NCI-H187 treated with DMSO at 0.1 percent for 48 hours (cell line): Measurements from ENCODE around the gene WNK2.

ENCODE experiments used
- DNase-seq: peaks from one replicate; lab custom pipeline; 2025; lab: John Stamatoyannopoulos, UW

WNK2 gene

DNA sequence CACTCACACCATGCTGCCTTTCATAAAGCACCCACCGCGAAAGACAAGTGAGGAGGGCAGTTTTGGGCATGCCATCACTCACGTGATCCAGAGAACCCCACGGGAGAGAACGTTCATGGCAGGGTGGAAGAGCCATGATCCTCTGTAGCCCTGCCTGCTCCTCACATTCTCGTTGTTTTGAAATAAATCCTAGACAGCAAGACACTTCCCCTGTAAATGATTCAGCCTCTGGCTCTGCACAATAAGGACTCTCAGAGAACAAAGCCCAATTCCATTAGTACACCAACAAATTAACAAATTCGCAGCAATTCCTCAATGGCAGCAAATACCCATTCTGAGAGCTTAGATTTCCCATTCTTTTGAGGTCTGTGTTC lies 71.5 kb downstream of the WNK2 start:
- no peak for DNase-seq

- DNase-seq: no peak
Measured at GRCh38 chr9:93255994-93256877, 72.3 kb downstream of the WNK2 start.

DNA sequence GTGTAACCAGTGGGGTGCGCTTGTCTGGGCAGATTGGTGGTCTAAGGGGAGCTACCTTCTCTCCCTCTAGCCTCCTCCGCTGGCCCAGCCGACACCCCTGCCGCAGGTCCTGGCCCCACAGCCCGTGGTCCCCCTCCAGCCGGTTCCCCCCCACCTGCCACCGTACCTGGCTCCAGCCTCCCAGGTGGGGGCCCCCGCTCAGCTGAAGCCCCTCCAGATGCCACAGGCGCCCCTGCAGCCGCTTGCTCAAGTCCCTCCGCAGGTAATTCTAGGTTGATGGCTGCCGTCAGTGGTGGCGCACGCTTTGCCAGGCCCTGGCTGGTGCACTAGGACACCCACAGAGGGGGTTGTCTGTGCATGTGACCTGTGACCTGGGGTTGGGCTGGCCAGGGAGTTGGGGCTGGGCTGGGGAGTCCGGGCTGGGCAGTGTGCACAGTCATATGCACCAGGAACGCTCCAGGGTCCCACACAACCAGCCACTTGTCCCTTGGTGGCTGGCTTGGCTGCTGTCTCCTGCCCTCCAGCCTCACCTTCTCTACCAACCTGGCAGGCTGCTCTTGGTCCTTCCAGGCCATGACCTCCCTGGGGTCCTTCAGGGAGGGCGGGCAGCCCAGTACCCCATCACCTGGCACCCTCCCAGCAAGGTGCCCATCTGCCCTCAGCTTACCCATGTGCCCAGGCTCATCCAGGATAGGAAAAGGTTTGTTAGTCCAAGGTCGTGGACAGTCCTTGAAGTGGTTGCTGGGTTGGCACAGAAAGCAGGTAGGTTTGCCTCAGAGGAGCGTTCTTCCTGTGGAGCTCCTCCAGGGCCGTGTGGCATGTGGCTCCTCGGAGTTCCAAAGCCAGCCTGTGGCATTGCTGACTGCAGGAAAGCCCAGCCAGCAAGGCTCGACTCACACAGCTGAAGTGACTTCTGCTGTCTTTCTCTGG lies 73.2 kb downstream of the WNK2 start:
- no peak for DNase-seq

DNA sequence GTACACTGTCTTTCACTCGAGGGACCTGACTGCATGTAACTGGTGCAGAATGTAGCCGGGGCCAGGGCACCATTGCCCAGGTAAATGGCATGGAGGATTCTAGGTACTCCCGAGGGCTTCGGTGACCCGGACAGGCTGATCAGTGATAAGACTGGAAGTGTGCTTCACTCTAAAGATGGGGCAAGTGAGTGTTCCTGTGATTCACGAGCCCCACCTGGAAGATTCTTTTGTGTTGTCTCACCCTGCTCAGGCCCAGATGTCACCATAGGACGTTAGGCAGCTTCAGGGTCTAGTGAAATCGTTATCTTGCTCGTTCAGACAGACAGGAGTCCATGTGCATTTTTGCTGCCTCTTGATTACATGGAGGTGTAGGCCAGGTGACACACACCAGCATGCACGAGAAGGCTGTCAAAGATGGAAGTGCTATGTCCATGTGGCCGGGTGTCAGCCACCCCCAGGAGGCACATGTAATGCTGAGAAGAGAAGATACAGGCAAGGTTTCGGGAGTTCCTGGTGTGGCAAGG lies 73.9 kb downstream of the WNK2 start:
- DNase-seq: no peak

GRCh38 chr9:93258419-93258817 lies 74.5 kb downstream of the WNK2 start:
- DNase-seq: no peak

- DNase-seq: no peak
Measured at GRCh38 chr9:93258818-93259489, 75.0 kb downstream of the WNK2 start.

GRCh38 chr9:93259490-93260262 lies 75.7 kb downstream of the WNK2 start:
- no peak for DNase-seq

DNA sequence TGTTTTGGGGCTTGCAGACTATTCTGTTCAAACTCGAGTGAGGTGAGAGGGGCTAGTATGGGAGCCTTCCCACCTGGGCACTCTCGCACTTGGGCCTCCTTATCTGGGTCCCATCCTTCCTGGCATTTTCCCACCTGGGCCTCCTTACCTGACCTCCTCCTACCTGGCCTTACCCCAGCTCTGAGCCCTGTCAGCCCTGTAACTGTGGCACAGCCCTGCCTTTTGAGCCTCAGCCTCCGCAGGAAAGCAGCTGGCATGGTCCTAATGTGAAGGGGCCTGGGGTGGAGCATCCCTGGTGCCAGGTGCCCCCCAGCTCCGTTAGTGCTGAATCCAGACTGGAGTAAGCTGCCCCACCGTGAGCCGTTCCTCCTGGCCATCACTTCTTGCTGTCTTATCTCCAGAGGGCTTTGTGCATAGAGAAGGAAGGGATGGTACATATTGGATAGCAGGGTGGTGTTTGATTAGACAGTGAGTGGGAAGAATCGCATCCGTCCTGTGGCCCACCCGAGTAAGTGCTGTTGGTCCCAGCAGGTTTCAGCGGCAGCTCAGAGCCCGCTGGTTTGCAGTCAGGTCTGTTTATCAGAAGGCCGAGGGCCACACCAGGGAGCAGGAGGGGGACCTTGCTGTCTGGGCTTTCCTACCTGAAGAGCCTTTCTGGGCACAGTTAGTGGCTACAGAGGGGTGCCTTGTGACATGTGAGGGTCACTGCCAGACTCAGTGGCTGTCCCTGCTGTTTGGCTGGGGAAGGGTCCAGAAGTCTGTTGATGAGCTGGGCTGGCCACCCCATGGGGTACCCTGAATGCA lies 76.5 kb downstream of the WNK2 start:
- DNase-seq: no peak

DNA sequence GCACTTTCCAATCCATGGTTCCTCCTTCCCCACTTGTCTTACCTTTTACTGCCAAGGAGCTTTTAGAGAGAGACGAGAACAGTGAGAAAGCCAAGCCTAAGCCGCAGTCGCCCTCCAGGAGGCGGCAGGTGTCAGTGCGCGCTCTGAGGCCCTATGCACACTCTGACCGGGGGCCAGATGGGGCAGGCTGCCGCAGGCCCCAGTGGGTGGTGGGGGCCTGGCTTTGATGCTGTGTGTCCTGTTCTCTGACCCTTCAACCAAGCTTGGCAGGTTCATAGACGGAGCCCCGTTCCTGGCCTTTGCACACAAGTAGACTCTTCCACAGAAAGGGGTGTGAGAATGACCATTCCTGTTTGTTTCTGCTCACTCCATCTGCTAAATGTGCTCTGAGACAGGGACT lies 77.3 kb downstream of the WNK2 start:
- DNase-seq: no peak

GRCh38 chr9:93261735-93262523 lies 78.0 kb downstream of the WNK2 start:
- DNase-seq: no peak

DNA sequence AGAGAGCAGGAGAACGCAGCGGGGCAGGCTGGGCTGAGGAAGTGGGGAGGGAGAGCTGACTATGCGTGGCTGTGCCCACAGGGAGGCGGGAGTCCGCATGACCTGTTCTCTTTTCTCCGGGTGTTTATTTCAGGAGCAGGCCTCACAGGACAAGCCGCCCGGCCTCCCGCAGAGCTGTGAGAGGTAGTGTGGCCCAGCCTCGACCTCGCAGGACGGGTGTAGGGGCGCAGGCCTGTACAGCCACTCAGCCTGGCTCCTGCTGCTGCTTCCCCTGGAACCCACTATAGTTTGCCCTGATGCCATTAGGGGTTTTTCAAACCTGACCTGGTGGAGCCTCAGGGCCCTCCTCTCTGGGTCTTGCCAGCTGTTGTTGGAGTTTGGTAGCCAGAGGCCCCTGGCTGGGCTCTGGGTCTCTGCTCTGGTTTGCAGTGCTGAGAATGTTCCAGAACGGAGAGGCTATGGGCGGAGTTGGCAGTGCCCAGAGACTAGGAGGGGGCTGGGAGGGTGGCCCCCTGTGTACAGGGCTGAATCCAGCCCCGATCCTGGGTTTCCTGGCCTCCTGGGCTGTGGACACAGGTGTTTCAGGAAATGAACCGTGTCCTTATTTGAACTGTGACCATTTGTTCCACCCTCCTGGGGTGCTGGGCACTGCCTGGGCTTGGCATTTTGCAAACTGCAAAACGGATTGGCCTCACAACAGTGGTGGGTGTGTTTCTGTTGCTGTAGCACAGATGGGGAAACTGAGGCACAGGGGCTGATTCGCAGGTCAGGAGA lies 78.8 kb downstream of the WNK2 start:
- no peak for DNase-seq

GRCh38 chr9:93263334-93264229 lies 79.6 kb downstream of the WNK2 start:
- DNase-seq: no peak

GRCh38 chr9:93264338-93265125 lies 80.6 kb downstream of the WNK2 start:
- no peak for DNase-seq

DNA sequence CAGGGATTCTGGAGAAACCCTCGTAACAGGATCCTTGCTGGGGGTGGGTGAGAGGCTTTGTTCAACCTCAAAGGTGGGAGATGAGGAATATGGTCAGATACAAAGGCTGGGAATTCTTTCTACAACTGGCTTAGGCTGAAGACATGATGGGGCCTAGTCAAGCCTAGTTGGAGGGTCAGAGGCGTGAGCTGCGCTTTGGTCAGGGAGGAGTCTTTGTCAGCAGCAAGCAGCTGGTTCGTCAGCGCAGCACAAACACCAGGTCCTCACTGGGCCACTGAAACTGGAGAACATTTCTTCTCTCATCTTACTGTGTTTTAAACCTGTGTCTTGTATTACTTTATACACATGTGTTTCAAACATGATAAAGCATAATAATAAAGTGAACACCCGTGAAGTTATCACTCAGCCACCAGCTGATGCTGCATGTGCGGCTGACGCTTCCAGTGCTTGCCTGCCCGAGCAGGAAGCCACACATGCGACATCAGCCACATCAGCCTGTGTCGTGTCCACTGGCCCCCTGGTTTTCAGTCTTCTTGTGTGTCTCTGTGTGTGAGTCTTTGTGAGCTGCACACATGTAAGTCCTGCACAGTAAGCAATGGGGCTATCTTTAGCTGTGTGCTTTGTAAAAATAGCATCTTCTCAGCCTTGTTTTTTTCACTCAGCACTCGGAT lies 81.5 kb downstream of the WNK2 start:
- no peak for DNase-seq

- no peak for DNase-seq
Measured at GRCh38 chr9:93265972-93266371, 82.0 kb downstream of the WNK2 start.

- DNase-seq: no peak
Measured at GRCh38 chr9:93266521-93267001, 82.6 kb downstream of the WNK2 start.
